Fibroblast of skin of right biceps (primary cell): ENCODE measurements around the gene REG4.
"Not testable (repeated sequence)": the region's sequence is repeated elsewhere in the genome, so short reads cannot be mapped to it uniquely, and the experiment has no call there.

Experiments
- DNase-seq: peaks from one replicate; pipeline ENCODE4 v3.0.0-alpha.2; 2013

The REG4 gene

GRCh38 chr1:119811387-119811786 is at the start of gene REG4:
TSS of gene REG4 (minus strand) at chr1:119811460. CDS start at chr1:119808769, 2,691 bp downstream.
- no peak for DNase-seq

- DNase-seq = peak; percentile 79
Observed at GRCh38 chr1:119859647-119860046, 48.4 kb upstream of the REG4 start.

- DNase-seq = not testable (repeated sequence)
Observed at GRCh38 chr1:119858556-119859214, 47.4 kb upstream of the REG4 start.

GRCh38 chr1:119858126-119858525 is 46.9 kb upstream of the REG4 start:
- no peak for DNase-seq

GRCh38 chr1:119853155-119853554 is 41.9 kb upstream of the REG4 start:
- DNase-seq = no peak

- not testable (repeated sequence) for DNase-seq
Observed at GRCh38 chr1:119844206-119844605, 32.9 kb upstream of the REG4 start.

GRCh38 chr1:119841306-119841705 is 30.0 kb upstream of the REG4 start:
- no peak for DNase-seq

- no peak for DNase-seq
Observed at GRCh38 chr1:119840745-119841144, 29.5 kb upstream of the REG4 start.

- DNase-seq = no peak
Observed at GRCh38 chr1:119838236-119838635, 27.0 kb upstream of the REG4 start.

- DNase-seq = no peak
Observed at GRCh38 chr1:119834990-119835389, 23.7 kb upstream of the REG4 start.

GRCh38 chr1:119831027-119831426 is 19.8 kb upstream of the REG4 start:
- DNase-seq = no peak

- no peak for DNase-seq
Observed at GRCh38 chr1:119829625-119830024, 18.4 kb upstream of the REG4 start.

GRCh38 chr1:119829006-119829405 is 17.7 kb upstream of the REG4 start:
- DNase-seq = not testable (repeated sequence)

GRCh38 chr1:119828266-119828665 is 17.0 kb upstream of the REG4 start:
- DNase-seq = no peak

GRCh38 chr1:119827010-119827409 is 15.8 kb upstream of the REG4 start:
- no peak for DNase-seq

GRCh38 chr1:119822406-119822805 is 11.1 kb upstream of the REG4 start:
- no peak for DNase-seq

GRCh38 chr1:119818181-119818580 is 6.9 kb upstream of the REG4 start:
- no peak for DNase-seq

- peak; percentile 26 for DNase-seq
Observed at GRCh38 chr1:119816407-119816806, 5.1 kb upstream of the REG4 start.

GRCh38 chr1:119815928-119816327 is 4.7 kb upstream of the REG4 start:
- DNase-seq = no peak

- peak; percentile 74 for DNase-seq
Observed at GRCh38 chr1:119815361-119815760, 4.1 kb upstream of the REG4 start.

GRCh38 chr1:119814288-119814687 is 3.0 kb upstream of the REG4 start:
- no peak for DNase-seq

- no peak for DNase-seq
Observed at GRCh38 chr1:119811985-119812557, 811 bp upstream of the REG4 start.

GRCh38 chr1:119808972-119809550 is 2.2 kb downstream of the REG4 start:
- peak; percentile 55 for DNase-seq

GRCh38 chr1:119808491-119808890 is 2.8 kb downstream of the REG4 start:
- DNase-seq = peak; percentile 38

GRCh38 chr1:119806489-119806888 is 4.8 kb downstream of the REG4 start:
- no peak for DNase-seq
